OCI-LY7 (cell line): Measurements from ENCODE around the gene CCDC160. TPM values are rescaled to one million over a fixed set of nuclear protein-coding genes. Genes with fewer than 3 reads are reported as not detected.
A peak's percentile ranks its signal among the peaks of the same experiment; 100 is the strongest.

ENCODE experiments used
- BruUV-seq: library from RNA; stranded (reverse); fragments of 400-500 nt; replicated peaks from 2 replicates; lab custom pipeline; 2021; lab: Mats Ljungman, UMichigan
- CTCF ChIA-PET: fragments of 300-600 bp; sonication (Branson Sonifier 250); formaldehyde crosslinking; loops from one replicate; lab custom pipeline; 2022; ENCODE audit warnings: antibody characterized with exemption; ENCODE audit not compliant: unreplicated experiment; lab: Charles Lee
- POLR2A ChIA-PET: fragments of 300-600 bp; sonication (Branson Sonifier 250); formaldehyde crosslinking; loops from one replicate; lab custom pipeline; 2022; ENCODE audit warnings: antibody characterized with exemption; lab: Charles Lee
- DNase-seq: peaks from one replicate; pipeline ENCODE4 v3.0.0-alpha.2; 2015; ENCODE audit warnings: low spot score
- H2AFZ ChIP-seq: fragments of 200-600 bp; sonication (generic), shearing (Covaris generic); 2 replicates; pipeline ENCODE4 v1.6.1; 2014; ENCODE audit warnings: mild to moderate bottlenecking, antibody characterized with exemption, low read length, moderate library complexity
- H3K27ac ChIP-seq: fragments of 200-600 bp; sonication (generic); 2 replicates; pipeline ENCODE4 v1.5.1; 2014; ENCODE audit warnings: mixed run types, low read depth, mild to moderate bottlenecking, moderate library complexity, low read length, inconsistent platforms; ENCODE audit not compliant: poor library complexity, severe bottlenecking
- H3K36me3 ChIP-seq: fragments of 200-600 bp; sonication (generic); 2 replicates; pipeline ENCODE4 v1.6.1; 2014; ENCODE audit warnings: mild to moderate bottlenecking, antibody characterized with exemption, low read length, moderate library complexity, mixed read lengths; ENCODE audit not compliant: insufficient read depth
- H3K4me1 ChIP-seq: fragments of 200-600 bp; sonication (generic); 2 replicates; pipeline ENCODE4 v1.5.1; 2014; ENCODE audit warnings: mild to moderate bottlenecking, low read length; ENCODE audit not compliant: insufficient read depth, poor library complexity, severe bottlenecking
- H3K4me2 ChIP-seq: fragments of 200-600 bp; sonication (generic); 2 replicates; pipeline ENCODE4 v1.6.1; 2014; ENCODE audit warnings: mild to moderate bottlenecking, low read length
- H3K4me3 ChIP-seq: fragments of 200-600 bp; sonication (generic); 2 replicates; pipeline ENCODE4 v1.5.1; 2014; ENCODE audit warnings: mild to moderate bottlenecking, low read depth, low read length; ENCODE audit not compliant: poor library complexity, severe bottlenecking
- H3K79me2 ChIP-seq: fragments of 200-600 bp; sonication (generic); 2 replicates; pipeline ENCODE4 v1.6.1; 2016; ENCODE audit warnings: low read depth, mild to moderate bottlenecking, low read length, moderate library complexity, mixed read lengths; ENCODE audit not compliant: insufficient read depth
- H3K9me2 ChIP-seq: fragments of 200-600 bp; sonication (generic); 2 replicates; pipeline ENCODE4 v1.6.1; 2016; ENCODE audit warnings: mild to moderate bottlenecking, low read length, mixed read lengths; ENCODE audit not compliant: insufficient read depth
- H3K9me3 ChIP-seq: fragments of 200-600 bp; sonication (generic); 2 replicates; pipeline ENCODE4 v1.6.1; 2014; ENCODE audit warnings: mild to moderate bottlenecking, mixed run types, low read length, mixed read lengths
- H4K20me1 ChIP-seq: fragments of 200-600 bp; sonication (generic); 2 replicates; pipeline ENCODE4 v1.6.1; 2014; ENCODE audit warnings: mild to moderate bottlenecking, antibody characterized with exemption, low read length, moderate library complexity, mixed read lengths; ENCODE audit not compliant: insufficient read depth
- EZH2phosphoT487 ChIP-seq: fragments of 200-600 bp; sonication (generic); IDR thresholded peaks from 2 replicates; pipeline ENCODE4 v1.6.1; 2018; ENCODE audit warnings: low read depth, borderline replicate concordance, mild to moderate bottlenecking, mixed run types, antibody characterized with exemption, low read length, moderate library complexity, mixed read lengths
- intact Hi-C: fragments of 100-400 bp; cut with micrococcal nuclease; formaldehyde crosslinking; loops from one replicate; pipeline ENCODE4 v1.10.0; 2022; ENCODE audit not compliant: unreplicated experiment
- total RNA-seq, 2 experiments: library from RNA; depleted of rRNA in 1 of 2; stranded (reverse); fragments of >200 nt in 1 of 2; shearing (Covaris generic) in 1 of 2; gene quantifications; 2 replicates each; pipeline ENCODE4 v1.2.3, GENCODE V29; 2014 to 2022
- TF ChIP-seq, protein P1 (sequence below): fragments of 200-600 bp; sonication (generic); conservative IDR thresholded peaks from 2 replicates; pipeline ENCODE4 v1.5.1; 2014; ENCODE audit warnings: mild to moderate bottlenecking, antibody characterized with exemption, low read length, moderate library complexity, mixed read lengths

CCDC160 gene
- total RNA-seq, 2 experiments from 2014 or later = not detected

DNA sequence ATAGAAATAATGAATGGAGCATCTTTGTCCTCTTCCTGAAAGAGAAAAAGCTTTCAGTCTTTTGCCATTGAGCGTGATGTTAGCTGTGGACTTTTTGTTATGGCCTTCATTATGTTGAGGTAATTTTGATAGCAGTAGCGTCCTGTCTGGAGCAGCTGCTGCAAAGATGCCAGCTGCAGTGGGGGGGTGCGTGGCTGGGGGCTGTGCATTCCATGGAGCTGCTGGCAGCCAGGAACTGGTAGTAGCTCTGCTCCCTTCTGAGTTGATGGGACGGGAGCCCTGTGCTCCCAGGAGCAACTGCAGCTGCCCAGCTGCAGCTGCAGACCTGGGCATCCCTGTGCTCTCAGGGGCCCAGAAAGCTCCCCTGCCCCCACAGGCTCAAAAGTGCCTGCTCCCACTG, 50.4 kb downstream of the CCDC160 start:
- no TSS peak for BruUV-seq
- no peak overlapping the region for H3K27ac ChIP-seq
- CTCF ChIA-PET = no interaction called here

DNA sequence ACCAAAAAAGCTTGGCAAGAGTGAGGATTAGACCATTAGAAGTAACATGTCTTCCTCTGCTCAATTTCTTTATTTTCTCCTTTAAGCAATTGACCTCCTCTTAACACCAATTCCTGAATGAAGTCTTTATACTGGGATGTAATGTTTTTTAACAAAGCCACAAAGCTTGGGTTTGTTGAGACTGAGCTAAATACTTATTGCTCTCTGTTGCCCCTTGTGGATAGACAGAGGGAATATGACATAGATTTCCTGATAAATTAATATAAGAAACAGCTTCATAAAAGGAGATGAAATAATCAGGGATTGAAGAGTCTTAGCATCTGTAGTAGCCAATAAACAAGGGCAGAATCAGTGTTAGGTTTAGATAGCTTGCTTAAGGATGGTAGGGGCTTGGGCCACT, 57.6 kb downstream of the CCDC160 start:
- TF ChIP-seq, protein P1, sequence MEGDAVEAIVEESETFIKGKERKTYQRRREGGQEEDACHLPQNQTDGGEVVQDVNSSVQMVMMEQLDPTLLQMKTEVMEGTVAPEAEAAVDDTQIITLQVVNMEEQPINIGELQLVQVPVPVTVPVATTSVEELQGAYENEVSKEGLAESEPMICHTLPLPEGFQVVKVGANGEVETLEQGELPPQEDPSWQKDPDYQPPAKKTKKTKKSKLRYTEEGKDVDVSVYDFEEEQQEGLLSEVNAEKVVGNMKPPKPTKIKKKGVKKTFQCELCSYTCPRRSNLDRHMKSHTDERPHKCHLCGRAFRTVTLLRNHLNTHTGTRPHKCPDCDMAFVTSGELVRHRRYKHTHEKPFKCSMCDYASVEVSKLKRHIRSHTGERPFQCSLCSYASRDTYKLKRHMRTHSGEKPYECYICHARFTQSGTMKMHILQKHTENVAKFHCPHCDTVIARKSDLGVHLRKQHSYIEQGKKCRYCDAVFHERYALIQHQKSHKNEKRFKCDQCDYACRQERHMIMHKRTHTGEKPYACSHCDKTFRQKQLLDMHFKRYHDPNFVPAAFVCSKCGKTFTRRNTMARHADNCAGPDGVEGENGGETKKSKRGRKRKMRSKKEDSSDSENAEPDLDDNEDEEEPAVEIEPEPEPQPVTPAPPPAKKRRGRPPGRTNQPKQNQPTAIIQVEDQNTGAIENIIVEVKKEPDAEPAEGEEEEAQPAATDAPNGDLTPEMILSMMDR = peak; percentile 61
- TF ChIP-seq EZH2phosphoT487 = no peak
- Histone ChIP-seq H3K4me2 (no peak overlapping the region), H3K9me3 (no peaks in the 10 kb centered on the region), H3K4me1 (no peaks in the 10 kb centered on the region), H2AFZ (no peak overlapping the region), H3K4me3 (no peak overlapping the region), H4K20me1 (no peaks in the 10 kb centered on the region), H3K36me3 (no peaks in the 10 kb centered on the region), H3K79me2 (no peaks in the 10 kb centered on the region), H3K27ac (no peak overlapping the region), H3K9me2 (no peaks in the 10 kb centered on the region)
- DNase-seq = peak; percentile 0
- no TSS peak for BruUV-seq
- CTCF ChIA-PET = no interaction called here
- POLR2A ChIA-PET = no interaction called here
- intact Hi-C loops = no loop called here

More for the DNA sequence above, 50.4 kb downstream of the CCDC160 start:
- Histone ChIP-seq H3K4me3 (no peak overlapping the region), H3K36me3 (no peaks in the 10 kb centered on the region), H2AFZ (no peak overlapping the region), H4K20me1 (no peaks in the 10 kb centered on the region), H3K9me3 (no peaks in the 10 kb centered on the region), H3K79me2 (no peaks in the 10 kb centered on the region), H3K4me1 (no peaks in the 10 kb centered on the region), H3K9me2 (no peaks in the 10 kb centered on the region), H3K4me2 (no peak overlapping the region)
- no peak for DNase-seq
- intact Hi-C loops = no loop called here
- no peak for TF ChIP-seq EZH2phosphoT487
- TF ChIP-seq, protein P1 = no peak
- POLR2A ChIA-PET = interaction anchor here (1.3 kb wide), 1 partner anchor 9 kb away, joined by 4 read pairs; no protein-coding TSS in a partner anchor

Other genes with a start within 250 kb of the CCDC160 start
- 24.6 and 28.2 TPM in 2 replicates for gene PHF6, start 136.1 kb downstream of the CCDC160 start, total RNA-seq (2014; rRNA removed; shearing (Covaris generic))
- gene PHF6, start 136.1 kb downstream of the CCDC160 start, total RNA-seq (2022) = 50.9 and 52.8 TPM in 2 replicates
- gene HPRT1, start 223.0 kb downstream of the CCDC160 start, total RNA-seq (2014; rRNA removed; shearing (Covaris generic)) = 13.5 and 14.5 TPM in 2 replicates
- 96.6 and 101 TPM in 2 replicates for gene HPRT1, start 223.0 kb downstream of the CCDC160 start, total RNA-seq (2022)